Nephron progenitor cell (in vitro differentiated cells): Measurements from ENCODE around the gene IQCF2.
"Not testable (repeated sequence)": the region's sequence is repeated elsewhere in the genome, so short reads cannot be mapped to it uniquely, and the experiment has no call there.

ENCODE experiments used
- DNase-seq: peaks from one replicate; pipeline ENCODE4 v3.0.0; 2021
- H3K27ac Mint-ChIP-seq: 2 replicates; pipeline ENCODE4 v1.8.0; 2021; ENCODE audit warnings: mild to moderate bottlenecking, moderate library complexity, mixed read lengths
- H3K27me3 Mint-ChIP-seq: 2 replicates; pipeline ENCODE4 v1.8.0; 2021; ENCODE audit warnings: mild to moderate bottlenecking, low read depth, mixed read lengths; ENCODE audit not compliant: poor library complexity
- H3K36me3 Mint-ChIP-seq: 2 replicates; pipeline ENCODE4 v1.8.0; 2021; ENCODE audit warnings: low read depth, mixed read lengths
- H3K4me1 Mint-ChIP-seq: 2 replicates; pipeline ENCODE4 v1.8.0; 2021; ENCODE audit warnings: mixed read lengths
- H3K4me3 Mint-ChIP-seq: 2 replicates; pipeline ENCODE4 v1.8.0; 2021; ENCODE audit warnings: mild to moderate bottlenecking, moderate library complexity, mixed read lengths
- H3K9me3 Mint-ChIP-seq: 2 replicates; pipeline ENCODE4 v1.8.0; 2021; ENCODE audit warnings: mild to moderate bottlenecking, moderate library complexity, mixed read lengths
- CTCF ChIP-seq: fragments of 200-600 bp; sonication (generic); IDR thresholded peaks from 2 replicates; pipeline ENCODE4 v1.5.0; 2021; ENCODE audit warnings: antibody characterized with exemption

IQCF2 gene

GRCh38 chr3:51896607-51897305, 35.3 kb downstream of the IQCF2 start:
- Mint-ChIP-seq H3K4me1 (no peaks in the 10 kb centered on the region), H3K27ac (no peak overlapping the region), H3K4me3 (no peak overlapping the region), H3K36me3 (no peaks in the 10 kb centered on the region), H3K27me3 (peaks cover 7% of the 10 kb centered on the region), H3K9me3 (no peaks in the 10 kb centered on the region)
- no peak for TF ChIP-seq CTCF
- no peak for DNase-seq

GRCh38 chr3:51897391-51897790, 36.0 kb downstream of the IQCF2 start:
- H3K4me1 Mint-ChIP-seq = no peaks in the 10 kb centered on the region
- no peak for DNase-seq
- no peak overlapping the region for H3K4me3 Mint-ChIP-seq
- H3K9me3 Mint-ChIP-seq = no peaks in the 10 kb centered on the region
- TF ChIP-seq CTCF = no peak
- H3K27me3 Mint-ChIP-seq = peaks cover 7% of the 10 kb centered on the region
- H3K27ac Mint-ChIP-seq = no peak overlapping the region
- H3K36me3 Mint-ChIP-seq = no peaks in the 10 kb centered on the region

GRCh38 chr3:51900043-51900442, 38.6 kb downstream of the IQCF2 start:
- not testable (repeated sequence) for H3K9me3 Mint-ChIP-seq, DNase-seq, H3K27ac Mint-ChIP-seq, H3K36me3 Mint-ChIP-seq, H3K4me3 Mint-ChIP-seq, H3K27me3 Mint-ChIP-seq, H3K4me1 Mint-ChIP-seq

GRCh38 chr3:51902361-51902760, 40.9 kb downstream of the IQCF2 start:
- H3K4me1 Mint-ChIP-seq, H3K27me3 Mint-ChIP-seq, H3K36me3 Mint-ChIP-seq, H3K4me3 Mint-ChIP-seq, H3K27ac Mint-ChIP-seq, DNase-seq: not testable (repeated sequence)
- peaks cover 33% of the 10 kb centered on the region for H3K9me3 Mint-ChIP-seq

- TF ChIP-seq CTCF = no peak
- Mint-ChIP-seq H3K27me3 (peaks cover 7% of the 10 kb centered on the region), H3K4me3 (no peak overlapping the region), H3K36me3 (no peaks in the 10 kb centered on the region), H3K27ac (no peak overlapping the region), H3K9me3 (peaks cover 50% of the 10 kb centered on the region), H3K4me1 (no peaks in the 10 kb centered on the region)
- DNase-seq = no peak
Observed at GRCh38 chr3:51904034-51904823, 42.8 kb downstream of the IQCF2 start.

- peaks cover 61% of the 10 kb centered on the region for H3K9me3 Mint-ChIP-seq
- H3K4me1 Mint-ChIP-seq = no peaks in the 10 kb centered on the region
- peaks cover 7% of the 10 kb centered on the region for H3K27me3 Mint-ChIP-seq
- no peaks in the 10 kb centered on the region for H3K36me3 Mint-ChIP-seq
- no peak overlapping the region for H3K27ac Mint-ChIP-seq
- no peak overlapping the region for H3K4me3 Mint-ChIP-seq
- DNase-seq = no peak
- no peak for TF ChIP-seq CTCF
Observed at GRCh38 chr3:51908026-51908425, 46.6 kb downstream of the IQCF2 start.
